ENCODE results near the gene METTL15. TPM values are rescaled to one million over a fixed set of nuclear protein-coding genes. Genes with fewer than 3 reads are reported as not detected.

The METTL15 gene
- total and polyA plus RNA-seq, 2 experiments from 2014 or later = 9.0 to 19.8 TPM

DNA sequence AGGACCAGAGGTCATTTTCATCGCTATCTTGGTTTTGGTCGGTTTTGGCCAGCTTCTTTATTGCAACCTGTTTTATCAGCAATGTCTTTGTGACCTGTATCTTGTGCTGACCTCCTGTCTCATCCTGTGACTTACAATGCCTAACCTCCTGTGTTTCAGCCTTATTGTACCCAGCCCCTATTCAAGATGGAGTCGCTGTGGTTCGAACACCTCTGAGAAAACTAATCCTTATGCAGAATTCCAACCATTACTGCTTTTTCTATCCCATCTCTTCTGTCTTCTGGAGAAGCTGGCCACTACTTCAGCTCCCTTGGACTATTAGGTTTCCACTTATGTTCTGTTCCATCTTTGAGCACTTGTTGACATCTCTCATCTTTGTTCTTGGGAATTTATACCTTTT is 62.6 kb downstream of the METTL15 start:
- Histone ChIP-seq H3K36me3 (ENCODE audit: insufficient read depth) (0 out of 2 replicates have a peak, but pooled peaks cover 5% of the 10 kb centered on the region), H2AFZ (no peak overlapping the region), H3K9me2 (ENCODE audit: insufficient read depth) (no peaks in the 10 kb centered on the region), H3K4me1 (ENCODE audit: insufficient read depth) (no peaks in the 10 kb centered on the region), H3K27me3 (ENCODE audit: insufficient read depth) (no peaks in the 10 kb centered on the region), H3F3A (replicated peaks; ENCODE audit: low read depth) (no peaks in the 10 kb centered on the region), H3K4me2 (no peak overlapping the region), H4K20me1 (replicated peaks; ENCODE audit: insufficient read depth) (no peaks in the 10 kb centered on the region), H3K4me3 (no peak overlapping the region), H3K27ac (ENCODE audit: low read depth) (no peak overlapping the region), H3K79me2 (replicated peaks; ENCODE audit: insufficient read depth) (no peaks in the 10 kb centered on the region)
- Mint-ChIP-seq H3K9me3 (peaks cover 7% of the 10 kb centered on the region; the same call in 2 of the 3 replicates), H3K4me1 (peaks cover 9% of the 10 kb centered on the region; the same call in 2 of the 3 replicates), H3K27ac (no peak overlapping the region), H3K27me3 (ENCODE audit: insufficient read depth, low read depth, poor library complexity) (peaks cover 2% of the 10 kb centered on the region), H3K36me3 (ENCODE audit: low read depth) (peaks cover 13% of the 10 kb centered on the region; the same call in 2 of the 3 replicates), H3K4me3 (no peak overlapping the region)
- ATAC-seq (no peak), DNase-seq (ENCODE audit: low spot score) (no peak)
- TF ChIP-seq EZH2phosphoT487 (IDR thresholded peaks at IDR 0.05; ENCODE audit: unreplicated experiment) (no peak), ZNF331 (CRISPR knock-in tag; IDR thresholded peaks at IDR 0.05; ENCODE audit: low read depth) (no peak), EZH2 (IDR thresholded peaks at IDR 0.05; ENCODE audit: low read depth, unreplicated experiment) (no peak)
- TF ChIP-seq, protein P1, sequence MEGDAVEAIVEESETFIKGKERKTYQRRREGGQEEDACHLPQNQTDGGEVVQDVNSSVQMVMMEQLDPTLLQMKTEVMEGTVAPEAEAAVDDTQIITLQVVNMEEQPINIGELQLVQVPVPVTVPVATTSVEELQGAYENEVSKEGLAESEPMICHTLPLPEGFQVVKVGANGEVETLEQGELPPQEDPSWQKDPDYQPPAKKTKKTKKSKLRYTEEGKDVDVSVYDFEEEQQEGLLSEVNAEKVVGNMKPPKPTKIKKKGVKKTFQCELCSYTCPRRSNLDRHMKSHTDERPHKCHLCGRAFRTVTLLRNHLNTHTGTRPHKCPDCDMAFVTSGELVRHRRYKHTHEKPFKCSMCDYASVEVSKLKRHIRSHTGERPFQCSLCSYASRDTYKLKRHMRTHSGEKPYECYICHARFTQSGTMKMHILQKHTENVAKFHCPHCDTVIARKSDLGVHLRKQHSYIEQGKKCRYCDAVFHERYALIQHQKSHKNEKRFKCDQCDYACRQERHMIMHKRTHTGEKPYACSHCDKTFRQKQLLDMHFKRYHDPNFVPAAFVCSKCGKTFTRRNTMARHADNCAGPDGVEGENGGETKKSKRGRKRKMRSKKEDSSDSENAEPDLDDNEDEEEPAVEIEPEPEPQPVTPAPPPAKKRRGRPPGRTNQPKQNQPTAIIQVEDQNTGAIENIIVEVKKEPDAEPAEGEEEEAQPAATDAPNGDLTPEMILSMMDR (conservative IDR thresholded peaks at IDR 0.05; ENCODE audit: low read depth in 2 of 2) = no peak
- TF ChIP-seq, protein P2, sequence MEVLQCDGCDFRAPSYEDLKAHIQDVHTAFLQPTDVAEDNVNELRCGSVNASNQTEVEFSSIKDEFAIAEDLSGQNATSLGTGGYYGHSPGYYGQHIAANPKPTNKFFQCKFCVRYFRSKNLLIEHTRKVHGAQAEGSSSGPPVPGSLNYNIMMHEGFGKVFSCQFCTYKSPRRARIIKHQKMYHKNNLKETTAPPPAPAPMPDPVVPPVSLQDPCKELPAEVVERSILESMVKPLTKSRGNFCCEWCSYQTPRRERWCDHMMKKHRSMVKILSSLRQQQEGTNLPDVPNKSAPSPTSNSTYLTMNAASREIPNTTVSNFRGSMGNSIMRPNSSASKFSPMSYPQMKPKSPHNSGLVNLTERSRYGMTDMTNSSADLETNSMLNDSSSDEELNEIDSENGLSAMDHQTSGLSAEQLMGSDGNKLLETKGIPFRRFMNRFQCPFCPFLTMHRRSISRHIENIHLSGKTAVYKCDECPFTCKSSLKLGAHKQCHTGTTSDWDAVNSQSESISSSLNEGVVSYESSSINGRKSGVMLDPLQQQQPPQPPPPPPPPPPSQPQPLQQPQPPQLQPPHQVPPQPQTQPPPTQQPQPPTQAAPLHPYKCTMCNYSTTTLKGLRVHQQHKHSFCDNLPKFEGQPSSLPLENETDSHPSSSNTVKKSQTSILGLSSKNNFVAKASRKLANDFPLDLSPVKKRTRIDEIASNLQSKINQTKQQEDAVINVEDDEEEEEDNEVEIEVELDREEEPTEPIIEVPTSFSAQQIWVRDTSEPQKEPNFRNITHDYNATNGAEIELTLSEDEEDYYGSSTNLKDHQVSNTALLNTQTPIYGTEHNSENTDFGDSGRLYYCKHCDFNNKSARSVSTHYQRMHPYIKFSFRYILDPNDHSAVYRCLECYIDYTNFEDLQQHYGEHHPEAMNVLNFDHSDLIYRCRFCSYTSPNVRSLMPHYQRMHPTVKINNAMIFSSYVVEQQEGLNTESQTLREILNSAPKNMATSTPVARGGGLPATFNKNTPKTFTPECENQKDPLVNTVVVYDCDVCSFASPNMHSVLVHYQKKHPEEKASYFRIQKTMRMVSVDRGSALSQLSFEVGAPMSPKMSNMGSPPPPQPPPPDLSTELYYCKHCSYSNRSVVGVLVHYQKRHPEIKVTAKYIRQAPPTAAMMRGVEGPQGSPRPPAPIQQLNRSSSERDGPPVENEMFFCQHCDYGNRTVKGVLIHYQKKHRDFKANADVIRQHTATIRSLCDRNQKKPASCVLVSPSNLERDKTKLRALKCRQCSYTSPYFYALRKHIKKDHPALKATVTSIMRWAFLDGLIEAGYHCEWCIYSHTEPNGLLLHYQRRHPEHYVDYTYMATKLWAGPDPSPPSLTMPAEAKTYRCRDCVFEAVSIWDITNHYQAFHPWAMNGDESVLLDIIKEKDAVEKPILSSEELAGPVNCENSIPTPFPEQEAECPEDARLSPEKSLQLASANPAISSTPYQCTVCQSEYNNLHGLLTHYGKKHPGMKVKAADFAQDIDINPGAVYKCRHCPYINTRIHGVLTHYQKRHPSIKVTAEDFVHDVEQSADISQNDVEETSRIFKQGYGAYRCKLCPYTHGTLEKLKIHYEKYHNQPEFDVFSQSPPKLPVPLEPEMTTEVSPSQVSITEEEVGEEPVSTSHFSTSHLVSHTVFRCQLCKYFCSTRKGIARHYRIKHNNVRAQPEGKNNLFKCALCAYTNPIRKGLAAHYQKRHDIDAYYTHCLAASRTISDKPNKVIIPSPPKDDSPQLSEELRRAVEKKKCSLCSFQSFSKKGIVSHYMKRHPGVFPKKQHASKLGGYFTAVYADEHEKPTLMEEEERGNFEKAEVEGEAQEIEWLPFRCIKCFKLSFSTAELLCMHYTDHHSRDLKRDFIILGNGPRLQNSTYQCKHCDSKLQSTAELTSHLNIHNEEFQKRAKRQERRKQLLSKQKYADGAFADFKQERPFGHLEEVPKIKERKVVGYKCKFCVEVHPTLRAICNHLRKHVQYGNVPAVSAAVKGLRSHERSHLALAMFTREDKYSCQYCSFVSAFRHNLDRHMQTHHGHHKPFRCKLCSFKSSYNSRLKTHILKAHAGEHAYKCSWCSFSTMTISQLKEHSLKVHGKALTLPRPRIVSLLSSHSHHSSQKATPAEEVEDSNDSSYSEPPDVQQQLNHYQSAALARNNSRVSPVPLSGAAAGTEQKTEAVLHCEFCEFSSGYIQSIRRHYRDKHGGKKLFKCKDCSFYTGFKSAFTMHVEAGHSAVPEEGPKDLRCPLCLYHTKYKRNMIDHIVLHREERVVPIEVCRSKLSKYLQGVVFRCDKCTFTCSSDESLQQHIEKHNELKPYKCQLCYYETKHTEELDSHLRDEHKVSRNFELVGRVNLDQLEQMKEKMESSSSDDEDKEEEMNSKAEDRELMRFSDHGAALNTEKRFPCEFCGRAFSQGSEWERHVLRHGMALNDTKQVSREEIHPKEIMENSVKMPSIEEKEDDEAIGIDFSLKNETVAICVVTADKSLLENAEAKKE (CRISPR knock-in tag; IDR thresholded peaks at IDR 0.05) = no peak

Data from GM23338 (cell line).